T-helper 1 cell treated with Interleukin-12 subunit alpha and Interleukin-12 subunit beta and Interleukin-4 antibody, amounts not matched to agents 30 μg/mL and 1 μg/mL, for 36 hours (primary cell): ENCODE results near the gene UQCR11.

Experiments used
- H3K27ac Mint-ChIP-seq: one replicate; pipeline ENCODE4 v1.8.0; 2021; ENCODE audit warnings: mild to moderate bottlenecking, mixed read lengths
- H3K27me3 Mint-ChIP-seq: one replicate; pipeline ENCODE4 v1.8.0; 2021; ENCODE audit warnings: low read depth, mixed read lengths
- H3K36me3 Mint-ChIP-seq: one replicate; pipeline ENCODE4 v1.8.0; 2021; ENCODE audit warnings: low read depth, mixed read lengths
- H3K4me1 Mint-ChIP-seq: one replicate; pipeline ENCODE4 v1.8.0; 2021; ENCODE audit warnings: low read depth, mixed read lengths
- H3K4me3 Mint-ChIP-seq: one replicate; pipeline ENCODE4 v1.8.0; 2021; ENCODE audit warnings: mild to moderate bottlenecking, moderate library complexity, mixed read lengths
- H3K9me3 Mint-ChIP-seq: one replicate; pipeline ENCODE4 v1.8.0; 2021; ENCODE audit warnings: mixed read lengths

Gene UQCR11

GRCh38 chr19:1576242-1577089 is 28.8 kb downstream of the UQCR11 start:
- no peaks in the 10 kb centered on the region for H3K27me3 Mint-ChIP-seq
- H3K4me1 Mint-ChIP-seq, result no peaks in the 10 kb centered on the region
- H3K4me3 Mint-ChIP-seq, result no peak overlapping the region
- H3K27ac Mint-ChIP-seq, result no peak overlapping the region
- peaks cover 8% of the 10 kb centered on the region for H3K36me3 Mint-ChIP-seq
- H3K9me3 Mint-ChIP-seq, result no peaks in the 10 kb centered on the region

- H3K36me3 Mint-ChIP-seq, result peaks cover 6% of the 10 kb centered on the region
- H3K27ac Mint-ChIP-seq, result no peak overlapping the region
- H3K4me3 Mint-ChIP-seq, result no peak overlapping the region
- H3K4me1 Mint-ChIP-seq, result no peaks in the 10 kb centered on the region
- peaks cover under 1% of the 10 kb centered on the region for H3K27me3 Mint-ChIP-seq
- no peaks in the 10 kb centered on the region for H3K9me3 Mint-ChIP-seq
Measured at GRCh38 chr19:1575323-1576241, 29.7 kb downstream of the UQCR11 start.

DNA sequence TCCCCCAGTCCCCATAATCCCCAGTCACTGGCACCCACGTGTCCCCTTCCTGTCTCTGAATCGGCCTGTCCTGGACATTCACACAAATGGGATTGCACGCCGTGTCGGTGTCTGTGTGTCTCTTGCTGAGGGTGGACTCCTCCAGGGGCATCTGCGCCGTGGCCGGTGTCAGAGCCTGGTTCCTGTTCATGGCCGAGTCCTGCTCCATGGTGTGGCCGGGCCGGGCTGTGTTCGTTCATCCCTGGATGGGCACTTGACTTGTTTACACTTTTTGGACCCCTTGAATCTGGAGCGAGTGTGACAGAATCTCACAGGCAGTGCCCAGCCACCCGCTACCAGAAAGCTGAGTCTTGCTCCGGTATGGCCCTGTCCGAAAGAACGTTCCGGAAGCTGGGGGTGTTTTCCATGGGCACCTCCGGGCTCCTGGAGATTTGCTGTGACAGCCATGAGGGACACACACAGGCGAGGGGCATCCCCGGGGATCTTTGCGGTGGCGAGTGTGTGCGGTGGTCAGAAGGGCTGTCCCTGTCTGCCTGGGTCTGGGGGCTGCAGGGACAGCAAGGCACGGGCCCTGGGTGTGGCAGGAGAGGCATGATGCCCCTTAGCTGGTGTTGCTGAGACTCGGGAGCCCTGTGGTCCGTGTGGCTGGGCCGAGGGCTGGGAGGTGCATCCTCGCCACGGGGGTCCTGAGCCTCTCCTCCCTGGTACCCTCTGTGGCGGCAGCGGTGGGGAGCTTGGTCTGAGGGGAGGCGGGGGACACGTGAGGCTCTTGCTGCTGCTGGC is 30.7 kb downstream of the UQCR11 start:
- Mint-ChIP-seq H3K27me3 (peaks cover 11% of the 10 kb centered on the region), H3K27ac (no peak overlapping the region), H3K4me3 (no peak overlapping the region), H3K36me3 (peaks cover 4% of the 10 kb centered on the region), H3K9me3 (no peaks in the 10 kb centered on the region), H3K4me1 (peaks cover 1% of the 10 kb centered on the region)

GRCh38 chr19:1572795-1573194 is 32.5 kb downstream of the UQCR11 start:
- Mint-ChIP-seq H3K27ac (no peak overlapping the region), H3K4me3 (no peak overlapping the region), H3K4me1 (peaks cover 1% of the 10 kb centered on the region), H3K9me3 (no peaks in the 10 kb centered on the region), H3K36me3 (peaks cover 3% of the 10 kb centered on the region), H3K27me3 (peaks cover 13% of the 10 kb centered on the region)

DNA sequence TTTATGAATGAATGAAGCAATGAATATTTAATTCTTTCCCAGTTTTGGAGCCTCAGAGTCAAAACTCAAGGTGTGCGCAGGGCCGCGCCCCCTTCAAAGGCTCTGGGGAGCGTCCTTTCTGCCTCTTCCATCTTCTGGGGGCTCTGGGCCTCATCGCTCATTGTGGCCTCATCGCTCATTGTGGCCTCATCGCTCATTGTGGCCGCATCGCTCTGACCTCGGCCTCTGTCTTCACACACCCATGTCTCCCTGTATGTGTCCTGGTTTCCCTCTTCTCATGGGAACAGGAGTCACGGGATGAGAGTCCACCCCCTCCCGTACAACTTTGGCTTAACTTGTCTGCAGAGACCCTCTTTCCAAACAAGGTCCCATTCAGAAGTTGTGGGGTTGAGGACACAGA is 33.9 kb downstream of the UQCR11 start:
- peaks cover 13% of the 10 kb centered on the region for H3K27me3 Mint-ChIP-seq
- H3K27ac Mint-ChIP-seq, result no peak overlapping the region
- H3K4me3 Mint-ChIP-seq, result no peak overlapping the region
- peaks cover 1% of the 10 kb centered on the region for H3K4me1 Mint-ChIP-seq
- H3K36me3 Mint-ChIP-seq, result peaks cover 3% of the 10 kb centered on the region
- no peaks in the 10 kb centered on the region for H3K9me3 Mint-ChIP-seq

DNA sequence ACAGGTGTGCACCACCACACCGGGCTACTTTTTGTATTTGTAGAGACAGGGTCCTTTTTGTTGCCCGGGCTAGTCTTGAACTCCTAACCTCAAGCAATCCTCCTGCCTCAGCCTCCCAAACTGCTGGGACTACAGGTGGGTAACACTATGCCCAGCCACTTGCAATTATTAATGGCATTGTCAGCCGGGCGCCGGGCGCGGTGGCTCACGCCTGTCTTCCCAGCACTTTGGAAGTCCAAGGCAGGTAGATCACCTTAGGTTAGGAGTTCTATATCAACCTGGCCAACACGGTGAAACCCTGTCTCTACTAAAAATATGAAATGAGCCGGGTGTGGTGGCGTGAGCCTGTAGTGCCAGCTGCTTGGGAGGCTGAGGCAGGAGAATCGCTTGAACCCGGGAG is 34.4 kb downstream of the UQCR11 start:
- Mint-ChIP-seq H3K27me3 (peaks cover 13% of the 10 kb centered on the region), H3K9me3 (no peaks in the 10 kb centered on the region), H3K36me3 (peaks cover 1% of the 10 kb centered on the region), H3K4me3 (no peak overlapping the region), H3K27ac (no peak overlapping the region), H3K4me1 (peaks cover 1% of the 10 kb centered on the region)

GRCh38 chr19:1569997-1570396 is 35.3 kb downstream of the UQCR11 start:
- peak overlapping the region; percentile 7 for H3K27ac Mint-ChIP-seq
- no peaks in the 10 kb centered on the region for H3K36me3 Mint-ChIP-seq
- peaks cover 1% of the 10 kb centered on the region for H3K4me1 Mint-ChIP-seq
- peaks cover 13% of the 10 kb centered on the region for H3K27me3 Mint-ChIP-seq
- peak overlapping the region; percentile 14 for H3K4me3 Mint-ChIP-seq
- H3K9me3 Mint-ChIP-seq, result no peaks in the 10 kb centered on the region

- Mint-ChIP-seq H3K27me3 (peaks cover 16% of the 10 kb centered on the region), H3K27ac (no peak within 1 kb of the TSS), H3K36me3 (no peaks in the 10 kb centered on the region), H3K9me3 (no peaks in the 10 kb centered on the region), H3K4me3 (peak within 1 kb of the TSS; percentile 25), H3K4me1 (peaks cover 1% of the 10 kb centered on the region)
Measured at GRCh38 chr19:1568320-1569019, 36.8 kb downstream of the UQCR11 start, which contains the start of gene MEX3D. TSS of gene MEX3D (minus strand) at chr19:1568325. CDS start at chr19:1568058, 267 bp downstream.

DNA sequence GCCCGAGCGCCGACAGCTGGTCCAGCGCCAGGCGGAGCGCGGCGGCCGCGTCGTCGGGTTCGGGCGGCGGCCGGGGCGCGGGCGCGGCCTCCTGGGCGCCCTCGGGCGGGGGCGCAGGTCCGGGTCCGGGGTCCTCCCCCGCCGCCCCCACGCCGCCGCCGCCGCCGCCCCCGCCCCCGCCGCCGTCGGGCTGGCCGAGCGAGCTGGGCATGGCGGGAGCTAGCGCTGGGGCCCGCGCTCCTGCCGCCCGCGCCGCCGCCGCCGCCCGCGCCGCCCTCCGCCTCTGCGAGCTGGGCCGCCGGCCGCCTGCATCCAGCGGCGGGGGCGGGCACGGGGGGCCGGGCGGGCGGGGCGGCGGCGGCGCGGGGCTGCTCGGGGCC is 37.4 kb downstream of the UQCR11 start:
- Mint-ChIP-seq H3K4me3 (no peak overlapping the region), H3K9me3 (no peaks in the 10 kb centered on the region), H3K36me3 (no peaks in the 10 kb centered on the region), H3K4me1 (peaks cover 1% of the 10 kb centered on the region), H3K27me3 (peaks cover 16% of the 10 kb centered on the region), H3K27ac (no peak overlapping the region)

GRCh38 chr19:1567116-1567847 is 38.0 kb downstream of the UQCR11 start:
- peaks cover 1% of the 10 kb centered on the region for H3K4me1 Mint-ChIP-seq
- peak overlapping the region; percentile 14 for H3K4me3 Mint-ChIP-seq
- H3K9me3 Mint-ChIP-seq, result no peaks in the 10 kb centered on the region
- peaks cover 16% of the 10 kb centered on the region for H3K27me3 Mint-ChIP-seq
- no peaks in the 10 kb centered on the region for H3K36me3 Mint-ChIP-seq
- no peak overlapping the region for H3K27ac Mint-ChIP-seq

- Mint-ChIP-seq H3K27ac (no peak overlapping the region), H3K9me3 (no peaks in the 10 kb centered on the region), H3K27me3 (peaks cover 16% of the 10 kb centered on the region), H3K4me3 (no peak overlapping the region), H3K4me1 (peaks cover 1% of the 10 kb centered on the region), H3K36me3 (no peaks in the 10 kb centered on the region)
Measured at GRCh38 chr19:1566392-1567115, 38.7 kb downstream of the UQCR11 start.

GRCh38 chr19:1563251-1563650 is 42.0 kb downstream of the UQCR11 start:
- Mint-ChIP-seq H3K27me3 (peaks cover 4% of the 10 kb centered on the region), H3K4me1 (no peaks in the 10 kb centered on the region), H3K27ac (no peak overlapping the region), H3K4me3 (no peak overlapping the region), H3K36me3 (no peaks in the 10 kb centered on the region), H3K9me3 (no peaks in the 10 kb centered on the region)
